A549 (cell line): ENCODE data around the gene SMPDL3B.

ENCODE experiments used
- CTCF ChIP-seq: fragments of >200 bp; sonication (Bioruptor Twin); formaldehyde crosslinking; IDR thresholded peaks from 3 replicates; pipeline ENCODE4 v1.5.1; 2016
- ELK1 ChIP-seq: fragments of 150-350 bp; IDR thresholded peaks from 2 replicates; pipeline ENCODE4 v1.6.1; 2014; ENCODE audit warnings: low read depth, mild to moderate bottlenecking, low read length
- EP300 ChIP-seq, 2 experiments: fragments of >200 bp; sonication (Bioruptor Twin); formaldehyde crosslinking; IDR thresholded peaks; 2 replicates in 1 of 2; 3 replicates in 1 of 2; pipeline ENCODE4 v1.6.1; 2016 to 2017
- HOXB5 ChIP-seq: fragments of 250-450 bp; sonication (Bioruptor Pico); IDR thresholded peaks from 2 replicates; pipeline ENCODE4 v1.5.0; 2020; ENCODE audit warnings: mild to moderate bottlenecking, moderate library complexity
- POLR2A ChIP-seq: IDR thresholded peaks from 2 replicates; pipeline ENCODE4 v1.6.1; 2012; ENCODE audit warnings: mild to moderate bottlenecking, low read length
- TFCP2L1 ChIP-seq: fragments of 250-450 bp; sonication (Bioruptor Pico); IDR thresholded peaks from 2 replicates; pipeline ENCODE4 v1.5.0; 2021; ENCODE audit warnings: mild to moderate bottlenecking
- ZFP36 ChIP-seq: fragments of 450-650 bp; IDR thresholded peaks from 2 replicates; pipeline ENCODE4 v1.6.1; 2014; ENCODE audit warnings: borderline replicate concordance; ENCODE audit not compliant: partially characterized antibody

GRCh38 chr1:27968692-27969091 is 33.9 kb downstream of the SMPDL3B start:
- TF ChIP-seq CTCF (no peak), ELK1 (no peak), HOXB5 (no peak), EP300 (IDR thresholded peaks at IDR 0.05) (no peak), ZFP36 (no peak), POLR2A (no peak), TFCP2L1 (CRISPR knock-in tag) (no peak)
